GM21390 (cell line): Measurements from ENCODE around the gene NOTCH1.

Experiments
- ATAC-seq: cut with Tn5 transposase; IDR thresholded peaks from one replicate; pipeline ENCODE4 v1.9.1; 2021; ENCODE audit not compliant: unreplicated experiment

Gene NOTCH1

DNA sequence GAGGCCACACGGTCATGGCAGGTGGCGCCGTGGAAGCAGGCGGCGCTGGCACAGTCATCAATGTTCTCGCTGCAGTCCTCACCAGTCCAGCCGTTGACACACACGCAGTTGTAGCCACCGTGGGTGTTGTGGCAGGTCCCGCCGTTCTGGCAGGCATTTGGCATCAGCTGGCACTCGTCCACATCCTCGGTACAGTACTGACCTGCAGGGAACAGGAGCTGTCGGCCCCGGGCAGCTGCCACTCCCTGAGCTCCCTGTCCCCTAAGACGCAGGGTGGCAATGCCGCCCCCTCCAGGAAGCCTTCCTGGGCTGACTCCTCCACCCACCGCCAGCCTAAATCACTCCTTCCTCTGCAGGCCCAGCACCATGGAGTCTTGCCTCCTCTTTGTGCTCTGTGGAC is 27.2 kb downstream of the NOTCH1 start:
- no peak for ATAC-seq

DNA sequence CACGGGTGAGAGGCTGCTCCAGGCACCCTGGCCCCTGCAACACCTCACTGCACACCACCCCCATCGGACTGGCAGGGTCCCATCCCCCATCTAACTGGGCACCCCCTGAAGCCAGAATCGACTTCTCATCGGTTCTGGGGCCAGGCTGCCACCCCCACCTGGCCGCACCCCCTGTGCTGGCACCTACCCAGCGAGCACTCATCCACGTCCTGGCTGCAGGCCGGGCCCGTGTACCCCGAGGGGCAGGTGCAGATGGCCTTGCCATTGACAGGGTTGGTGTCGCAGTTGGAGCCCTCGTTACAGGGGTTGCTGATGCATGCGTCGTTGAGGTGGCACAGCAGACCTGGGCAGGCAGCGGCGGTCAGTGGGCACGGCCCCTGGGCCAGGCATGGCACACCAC is 27.9 kb downstream of the NOTCH1 start:
- no peak for ATAC-seq

DNA sequence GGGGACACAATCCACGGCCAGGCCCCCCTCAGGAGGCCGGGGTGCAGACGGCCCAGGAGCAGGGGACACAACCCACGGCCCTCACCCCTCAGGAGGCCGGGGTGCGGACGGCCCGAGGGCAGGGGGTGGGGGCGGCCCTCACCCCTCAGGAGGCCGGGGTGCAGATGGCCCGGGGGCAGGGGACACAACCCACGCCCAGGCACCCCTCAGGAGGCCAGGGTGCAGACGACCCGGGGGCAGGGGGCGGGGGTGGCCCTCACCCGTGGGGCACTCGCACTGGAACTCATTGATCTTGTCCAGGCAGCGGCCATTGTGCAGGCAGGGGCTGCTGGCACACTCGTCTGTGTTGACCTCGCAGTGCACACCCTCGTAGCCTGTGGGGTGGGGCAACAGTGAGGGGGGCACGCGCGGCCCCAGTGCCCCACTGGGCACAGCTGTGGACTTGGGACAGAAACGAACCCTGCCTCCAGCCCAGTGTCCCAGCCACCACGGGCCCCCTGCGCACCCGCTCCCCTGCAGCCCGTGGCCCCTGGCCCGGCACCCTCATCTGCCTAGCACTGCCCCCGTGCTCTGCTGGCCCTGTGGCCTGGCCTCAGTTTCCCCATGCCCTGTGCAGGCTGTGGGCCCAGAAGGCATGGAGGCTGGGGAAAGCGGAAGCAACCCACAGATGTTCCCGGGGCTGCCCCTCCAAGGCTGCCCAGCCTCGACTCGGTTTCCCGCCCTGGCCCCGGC is 28.7 kb downstream of the NOTCH1 start:
- no peak for ATAC-seq

DNA sequence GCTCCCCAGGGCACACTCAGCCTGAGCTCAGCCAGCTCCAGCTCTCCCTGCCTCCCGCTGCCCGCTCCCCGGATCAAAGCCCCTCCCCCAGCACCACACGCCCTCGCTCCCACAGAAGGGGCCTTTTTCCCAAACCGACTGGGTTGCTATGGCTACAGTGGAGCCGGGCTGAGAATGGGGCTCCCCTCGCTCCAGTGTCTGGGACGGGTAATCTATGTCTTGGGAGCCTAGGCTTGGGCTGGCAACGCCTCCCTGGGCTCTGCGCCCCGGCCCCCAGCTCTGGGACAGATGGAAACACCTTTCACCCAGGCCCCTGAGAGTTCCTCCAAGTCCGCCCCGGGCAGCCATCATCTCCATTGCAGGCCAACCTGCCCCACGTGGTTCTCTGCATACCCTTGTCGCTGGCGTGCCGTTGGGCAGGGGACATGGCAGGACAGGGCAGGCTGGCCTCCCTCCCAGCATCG is 29.6 kb downstream of the NOTCH1 start:
- ATAC-seq = no peak

DNA sequence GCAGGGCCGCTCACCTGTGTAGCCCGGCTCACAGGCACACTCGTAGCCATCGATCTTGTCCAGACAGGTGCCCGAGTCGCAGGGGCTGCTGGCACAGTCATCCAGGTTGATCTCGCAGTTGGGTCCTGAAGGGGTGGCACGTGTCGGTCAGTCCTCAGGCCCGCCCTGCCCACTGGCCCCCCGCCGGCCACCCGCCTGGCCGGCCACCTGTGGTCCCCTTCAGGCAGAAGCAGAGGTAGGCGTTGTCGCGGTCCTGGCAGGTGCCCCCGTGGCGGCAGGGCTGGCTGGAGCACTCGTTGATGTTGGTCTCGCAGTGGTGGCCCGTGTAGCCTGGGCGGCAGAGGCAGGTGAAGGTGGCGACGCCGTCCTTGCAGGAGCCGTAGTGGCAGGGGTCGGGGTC is 30.6 kb downstream of the NOTCH1 start:
- no peak for ATAC-seq

DNA sequence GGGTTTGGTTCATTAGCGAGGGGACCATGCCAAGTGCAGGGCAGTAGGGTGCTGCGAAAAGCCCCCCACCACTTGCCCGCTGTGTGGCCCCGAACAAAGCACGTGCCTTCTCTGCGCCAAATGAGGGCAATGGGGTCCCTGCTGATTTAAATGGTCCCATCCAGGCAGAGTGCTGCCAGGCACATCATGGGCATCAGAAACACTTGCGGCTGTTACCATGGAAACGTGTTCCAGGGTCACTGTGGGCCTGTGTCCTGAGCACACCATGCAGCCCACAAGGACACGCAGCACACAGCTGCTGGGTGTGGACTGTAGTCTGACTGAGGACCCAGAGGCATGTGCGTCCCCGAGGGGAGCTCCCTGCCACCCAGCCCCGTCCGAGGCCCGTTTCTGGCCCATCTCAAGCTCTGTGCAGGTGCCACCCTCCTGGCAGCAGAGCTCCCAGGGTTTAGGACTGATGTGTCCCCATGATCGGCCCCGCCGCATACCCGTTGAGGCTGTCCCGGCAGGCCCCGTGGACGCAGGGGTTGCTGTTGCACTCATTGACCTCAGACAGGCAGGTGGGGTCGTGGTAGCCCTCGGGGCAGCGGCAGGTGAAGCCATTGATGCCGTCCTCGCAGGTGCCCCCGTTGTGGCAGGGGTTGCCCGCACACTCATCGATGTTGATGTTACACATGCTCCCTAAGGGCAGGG is 31.7 kb downstream of the NOTCH1 start:
- ATAC-seq = no peak

DNA sequence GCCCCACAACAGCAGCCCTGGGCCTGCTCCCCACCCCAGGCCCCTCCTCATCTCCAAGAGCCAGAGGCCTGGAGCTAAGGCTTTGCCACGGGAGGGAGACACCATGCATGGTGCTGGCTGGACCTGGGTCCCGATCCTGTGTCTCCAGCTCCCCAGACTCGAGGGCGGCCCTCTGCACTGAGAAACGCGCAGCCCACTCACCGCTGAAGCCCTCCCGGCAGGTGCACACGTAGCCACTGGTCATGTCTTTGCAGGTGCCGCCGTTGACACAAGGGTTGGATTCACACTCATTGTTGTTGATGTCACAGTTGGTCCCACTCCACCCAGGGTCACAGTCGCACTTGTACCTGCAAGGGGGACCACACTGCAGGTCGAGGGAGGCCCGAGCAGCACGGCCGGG is 32.7 kb downstream of the NOTCH1 start:
- no peak for ATAC-seq

DNA sequence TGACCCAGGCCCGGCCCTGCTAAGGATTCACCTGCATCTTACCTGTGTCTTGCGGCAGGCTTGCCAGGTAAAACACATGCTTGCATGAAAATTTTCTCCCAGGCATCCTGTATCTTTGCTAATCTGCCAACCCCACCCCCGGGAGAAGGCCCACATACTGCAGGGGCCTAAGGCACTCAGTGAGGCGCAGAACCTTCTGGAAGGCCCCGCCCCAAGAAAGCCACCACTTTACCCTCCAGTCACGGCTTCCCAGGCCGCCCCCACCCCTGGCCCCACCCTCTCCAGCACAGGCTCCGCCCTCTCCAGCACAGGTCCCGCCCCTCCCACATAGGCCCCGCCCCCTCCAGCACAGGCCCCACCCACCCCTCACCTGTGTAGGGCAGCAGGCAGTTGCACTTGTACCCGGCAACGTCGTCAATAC is 33.2 kb downstream of the NOTCH1 start:
- no peak for ATAC-seq

DNA sequence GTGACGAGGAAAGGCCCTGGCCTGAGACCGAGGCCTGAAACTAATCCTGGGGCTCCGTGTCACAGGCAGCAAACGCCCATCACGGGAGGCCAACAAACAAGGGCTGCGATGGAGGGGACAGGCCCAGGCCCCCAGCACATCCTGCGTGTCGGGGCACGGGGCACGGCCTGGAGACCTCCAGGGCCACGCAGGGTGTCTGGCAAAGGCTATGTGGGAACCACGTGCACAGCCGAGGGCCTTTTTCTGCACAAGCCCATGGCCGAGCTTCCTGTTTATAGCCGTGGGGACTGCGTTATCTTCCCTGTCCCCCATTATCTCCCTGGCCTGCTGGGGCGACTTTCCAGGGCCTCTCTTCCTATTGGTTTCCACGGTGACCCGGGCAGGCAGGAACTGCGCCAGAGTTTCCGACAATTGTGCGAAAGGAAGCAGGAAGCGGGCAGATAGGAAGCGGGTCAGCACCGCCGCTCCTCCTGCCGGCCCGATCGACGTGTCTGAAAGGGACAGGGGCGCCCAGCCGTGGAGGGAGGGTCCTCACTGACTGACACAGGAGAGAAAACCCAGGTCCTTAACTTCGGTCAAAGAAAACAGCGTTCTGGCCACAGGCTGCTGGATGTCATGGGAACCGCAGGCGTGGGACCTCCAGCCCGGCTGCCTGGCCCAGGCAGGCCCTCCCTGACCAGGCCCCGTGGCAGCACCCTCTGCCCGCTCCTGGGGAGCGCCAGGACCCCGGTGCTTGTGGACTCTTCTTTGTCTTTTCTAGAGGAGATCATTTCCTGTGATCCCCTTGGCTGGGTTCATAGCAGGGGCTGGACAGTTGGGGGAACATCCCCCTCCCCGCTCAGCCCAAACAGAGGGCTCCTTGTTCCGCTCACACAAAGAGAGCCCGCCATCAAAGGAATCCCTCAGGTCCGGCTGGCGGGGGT is 33.9 kb downstream of the NOTCH1 start:
- no peak for ATAC-seq

DNA sequence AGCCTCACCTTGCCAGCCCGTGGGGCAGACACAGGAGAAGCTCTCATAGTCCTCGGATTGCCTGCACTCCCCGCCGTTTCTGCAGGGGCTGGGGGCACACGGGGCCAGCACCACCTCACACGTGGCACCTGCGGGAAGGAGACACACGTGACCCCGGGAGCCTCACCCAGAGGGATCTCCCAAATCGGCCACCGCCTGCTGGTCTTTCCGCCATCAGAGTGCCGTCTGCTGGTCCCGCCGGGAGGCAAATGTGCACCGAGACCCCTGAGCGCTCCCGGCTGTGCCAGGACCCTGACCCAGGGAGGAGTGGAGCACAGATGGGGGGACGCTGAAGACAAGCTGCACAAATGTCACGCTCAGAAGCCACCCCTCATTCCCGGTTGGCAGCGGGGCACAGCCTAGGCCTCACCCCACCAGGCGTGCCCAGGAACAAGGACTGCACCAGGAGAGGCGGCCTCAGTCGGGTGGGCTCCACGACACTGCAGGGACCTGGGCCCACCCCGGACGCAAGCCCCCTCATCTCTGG is 34.6 kb downstream of the NOTCH1 start:
- ATAC-seq = no peak

DNA sequence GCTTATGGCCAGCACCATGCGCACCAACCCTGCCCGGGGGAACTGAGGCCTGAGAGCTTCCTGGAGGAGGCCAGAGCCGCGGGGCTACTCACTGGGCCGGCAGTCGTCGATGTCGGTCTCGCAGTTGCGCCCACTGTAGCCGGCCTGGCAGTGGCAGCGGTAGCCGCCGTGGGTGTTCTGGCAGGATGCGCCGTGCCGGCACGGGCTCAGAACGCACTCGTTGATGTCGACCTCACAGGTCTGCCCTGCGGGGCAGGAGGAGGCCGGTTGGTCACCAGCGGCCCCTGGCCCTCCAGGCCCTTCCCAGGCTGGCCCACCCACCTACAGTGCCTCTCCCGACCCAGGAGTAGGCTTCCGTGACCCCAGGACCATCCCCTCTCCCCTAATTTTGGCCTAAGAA is 35.3 kb downstream of the NOTCH1 start:
- ATAC-seq = no peak

DNA sequence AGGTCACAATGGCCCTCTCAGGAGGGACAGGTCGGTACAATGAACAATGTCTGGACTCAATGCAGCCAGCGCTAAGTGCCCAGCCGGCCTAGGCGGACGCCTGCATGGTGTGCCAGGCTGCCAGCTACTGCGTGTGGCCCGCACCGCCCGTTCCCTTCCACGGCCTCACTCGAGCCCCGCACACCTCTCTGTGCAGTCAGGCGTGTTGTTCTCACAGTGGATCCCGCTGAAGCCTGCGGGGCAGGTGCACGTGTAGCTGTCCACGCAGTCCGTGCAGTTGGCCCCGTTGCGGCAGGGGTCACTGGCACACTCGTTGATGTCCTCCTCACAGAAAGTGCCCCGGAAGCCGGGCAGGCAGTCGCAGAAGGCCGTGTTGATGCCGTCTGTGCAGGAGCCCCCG is 36.3 kb downstream of the NOTCH1 start:
- no peak for ATAC-seq

DNA sequence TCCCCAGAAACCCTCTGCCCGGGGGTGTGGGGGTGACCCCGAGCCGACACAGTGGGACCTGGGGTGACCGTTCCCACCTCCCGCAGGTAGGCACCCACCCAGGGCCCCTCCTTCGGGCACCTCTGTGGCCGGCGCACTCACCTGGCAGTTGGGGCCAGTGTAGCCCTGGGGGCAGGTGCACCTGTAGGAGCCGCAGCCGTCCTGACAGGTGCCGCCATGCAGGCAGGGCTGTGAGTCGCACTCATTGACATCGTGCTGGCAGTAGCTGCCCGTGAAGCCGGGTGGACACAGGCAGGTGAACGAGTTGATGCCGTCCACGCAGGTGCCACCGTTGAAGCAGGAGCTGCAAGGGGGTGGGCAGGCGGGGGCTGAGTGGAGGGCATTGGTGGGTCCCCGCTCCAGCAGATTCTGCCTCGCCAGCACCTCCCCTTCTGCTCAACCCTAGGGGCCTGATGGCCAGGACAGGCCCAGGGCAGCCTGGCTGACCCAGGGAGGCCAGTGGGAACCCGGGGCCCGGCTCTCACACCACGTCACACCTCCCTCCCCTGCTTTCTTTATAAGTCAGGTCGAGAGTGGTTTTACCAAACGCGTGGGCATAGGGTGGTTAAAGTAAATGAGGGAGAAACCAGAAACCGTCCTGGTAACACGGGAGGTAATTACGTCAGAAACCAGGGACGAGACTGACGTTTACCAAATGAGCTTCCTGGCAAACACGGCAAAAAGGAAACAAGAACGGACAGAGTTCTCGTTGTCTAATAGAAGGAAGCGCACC is 36.9 kb downstream of the NOTCH1 start:
- ATAC-seq = no peak

DNA sequence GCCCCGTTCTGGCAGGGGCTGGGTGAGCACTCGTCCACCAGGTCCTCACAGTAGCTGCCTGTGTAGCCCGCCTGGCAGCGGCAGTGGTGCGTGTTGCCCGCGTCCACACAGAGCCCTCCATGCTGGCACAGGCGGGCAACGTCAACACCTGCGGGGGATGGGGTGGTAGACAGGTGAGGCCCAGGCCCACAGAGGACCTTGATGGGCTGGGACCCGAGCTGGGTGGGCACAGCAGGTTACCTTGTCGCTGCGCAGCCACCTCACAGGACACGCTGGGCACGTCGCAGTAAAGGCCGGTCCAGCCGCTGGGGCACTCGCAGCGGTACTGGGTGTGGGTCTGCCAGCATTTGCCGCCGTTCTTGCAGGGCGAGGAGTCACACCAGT is 37.9 kb downstream of the NOTCH1 start:
- no peak for ATAC-seq

DNA sequence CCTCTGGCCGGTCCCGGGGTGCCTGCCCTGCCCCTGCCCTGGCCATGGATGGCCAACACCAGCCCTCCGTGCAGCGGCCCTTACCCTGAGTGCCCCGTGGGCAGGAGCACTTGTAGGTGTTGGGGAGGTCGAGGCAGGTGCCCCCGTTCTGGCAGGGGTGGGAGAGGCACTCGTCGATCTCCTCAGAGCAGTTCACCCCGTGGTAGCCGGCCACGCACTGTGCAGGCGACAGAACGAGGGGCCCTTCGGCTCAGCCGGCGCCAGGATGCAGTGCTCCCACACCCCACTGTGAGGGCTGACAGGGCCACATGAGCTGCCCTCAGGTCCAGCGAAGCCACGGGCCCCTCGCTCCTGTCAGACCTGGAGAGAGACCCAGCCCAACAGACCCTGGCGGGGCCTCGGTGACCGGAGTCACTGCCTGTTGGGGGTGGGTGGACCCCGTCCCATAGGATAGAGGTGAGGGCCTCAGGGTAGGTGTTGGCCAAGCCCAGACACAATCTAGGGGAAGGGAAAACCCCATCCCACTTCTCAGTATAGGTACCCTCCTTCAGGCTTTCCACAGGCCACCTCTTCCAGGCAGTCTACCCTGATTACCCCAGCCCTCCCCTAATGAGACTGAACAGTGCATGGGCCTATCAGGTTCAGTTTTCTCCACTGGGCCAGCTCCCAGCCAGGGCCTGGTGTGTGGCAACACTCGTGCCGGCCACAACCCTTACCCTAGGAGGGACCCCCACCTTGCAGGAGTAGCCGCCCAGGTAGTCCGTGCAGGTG is 38.4 kb downstream of the NOTCH1 start:
- ATAC-seq = no peak

DNA sequence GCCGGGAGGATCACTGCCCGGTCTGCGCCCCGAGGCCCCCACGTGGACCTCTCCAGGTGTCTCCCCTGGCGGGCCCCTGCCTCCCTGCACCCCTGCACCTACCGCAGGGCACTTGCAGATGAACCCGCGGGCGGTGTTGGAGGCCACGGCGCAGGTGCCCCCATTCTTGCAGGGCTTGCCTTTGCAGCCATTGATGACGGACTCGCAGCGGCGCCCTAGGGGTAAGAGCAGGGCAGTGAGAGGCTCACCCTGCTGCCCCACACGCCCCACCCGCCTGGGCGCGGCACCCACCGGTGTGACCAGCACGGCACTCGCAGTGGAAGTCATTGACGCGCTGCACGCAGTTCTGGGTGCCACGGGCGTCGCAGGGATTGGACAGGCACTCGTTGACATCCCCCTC is 39.4 kb downstream of the NOTCH1 start:
- no peak for ATAC-seq

DNA sequence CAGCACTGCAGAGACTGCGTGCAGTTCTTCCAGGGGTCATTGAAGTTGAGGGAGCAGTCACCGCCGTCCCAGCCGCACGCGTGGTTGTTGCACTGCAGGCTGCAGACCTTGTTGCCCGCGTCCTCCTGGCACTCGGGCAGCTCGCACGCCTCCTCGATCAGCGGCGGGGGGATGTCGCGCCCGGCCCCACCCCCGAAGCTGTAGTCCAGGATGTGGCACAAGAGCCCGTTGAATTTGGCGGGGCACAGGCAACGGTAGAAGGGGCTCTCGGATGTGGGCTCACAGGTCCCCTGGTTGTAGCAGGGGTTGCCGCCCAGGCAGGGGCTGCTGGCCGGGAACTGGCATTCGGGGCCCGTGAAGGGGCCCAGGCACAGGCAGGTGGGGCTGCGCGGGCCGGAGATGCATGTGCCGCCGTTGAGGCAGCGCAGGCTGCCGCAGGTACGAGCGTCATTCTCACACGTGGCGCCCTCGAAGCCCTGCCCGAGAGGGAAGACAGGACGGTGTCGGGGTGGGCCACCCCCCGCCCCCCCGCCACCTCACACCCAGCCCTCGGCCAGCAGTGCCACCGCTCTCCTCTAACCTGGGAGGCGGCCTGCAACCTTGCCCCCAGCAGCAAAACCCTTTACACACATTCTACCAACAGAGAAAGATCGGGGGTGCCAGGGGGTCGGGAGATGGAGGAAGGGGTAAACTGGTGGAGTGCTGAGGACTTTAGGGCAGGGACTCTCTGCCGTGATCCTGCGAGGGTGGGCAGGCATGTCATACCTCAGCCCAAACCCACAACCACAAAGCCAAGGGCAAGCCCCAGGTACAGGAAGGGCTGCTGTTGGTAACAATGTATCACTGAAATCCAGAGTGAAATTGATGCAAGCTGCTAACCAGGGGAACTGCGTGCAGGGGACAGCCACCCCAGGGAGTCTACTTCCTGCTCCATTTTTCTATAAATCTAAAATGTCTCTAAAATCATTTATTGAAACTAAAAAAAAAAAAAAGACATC is 40.1 kb downstream of the NOTCH1 start:
- no peak for ATAC-seq

DNA sequence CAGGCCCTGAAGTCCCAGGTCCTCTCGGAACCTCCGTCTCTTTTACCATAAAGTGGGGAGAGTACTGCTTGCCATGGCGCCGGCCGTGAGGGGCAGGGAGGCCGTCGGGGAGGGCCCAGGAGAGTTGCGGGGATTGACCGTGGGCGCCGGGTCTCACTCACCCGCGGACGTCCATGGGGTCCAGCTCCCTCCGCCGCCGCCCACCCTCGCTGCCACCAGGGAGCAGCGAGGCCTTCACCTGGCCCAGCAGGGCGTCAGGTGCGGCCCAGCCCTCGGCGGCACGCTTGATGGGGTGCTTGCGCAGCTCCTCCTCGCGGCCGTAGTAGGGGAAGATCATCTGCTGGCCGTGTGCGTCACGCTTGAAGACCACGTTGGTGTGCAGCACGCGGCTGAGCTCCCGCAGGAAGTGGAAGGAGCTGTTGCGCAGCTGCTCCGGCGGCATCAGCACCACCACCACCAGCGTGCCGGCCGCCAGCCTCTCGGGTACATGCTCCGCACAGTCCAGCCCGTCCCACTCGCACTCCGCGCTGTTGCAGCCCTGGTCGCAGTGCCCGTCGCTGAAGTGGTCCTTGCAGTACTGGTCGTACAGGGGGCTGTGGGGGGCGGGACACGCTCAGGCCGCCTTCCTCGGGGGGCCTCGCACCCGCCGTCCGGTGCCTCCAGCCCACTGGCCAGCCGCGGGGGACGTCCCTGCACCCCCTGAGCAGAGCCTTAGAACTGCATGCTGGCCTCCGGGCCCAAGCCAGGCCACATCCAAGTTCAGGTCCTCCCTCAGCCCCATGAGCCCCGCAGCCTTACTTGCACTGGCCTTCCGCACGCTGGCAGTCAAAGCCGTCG is 41.1 kb downstream of the NOTCH1 start:
- ATAC-seq = no peak
